ENCODE results near the gene RIN1. TPM values are rescaled to one million over a fixed set of nuclear protein-coding genes. Genes with fewer than 3 reads are reported as not detected.

RIN1 gene
- total RNA-seq, 3 donors from 2014 or later (not counting 1 experiment from before 2014, with no cell fraction given), result 1.3 to 7.9 (median 2.5) TPM

DNA sequence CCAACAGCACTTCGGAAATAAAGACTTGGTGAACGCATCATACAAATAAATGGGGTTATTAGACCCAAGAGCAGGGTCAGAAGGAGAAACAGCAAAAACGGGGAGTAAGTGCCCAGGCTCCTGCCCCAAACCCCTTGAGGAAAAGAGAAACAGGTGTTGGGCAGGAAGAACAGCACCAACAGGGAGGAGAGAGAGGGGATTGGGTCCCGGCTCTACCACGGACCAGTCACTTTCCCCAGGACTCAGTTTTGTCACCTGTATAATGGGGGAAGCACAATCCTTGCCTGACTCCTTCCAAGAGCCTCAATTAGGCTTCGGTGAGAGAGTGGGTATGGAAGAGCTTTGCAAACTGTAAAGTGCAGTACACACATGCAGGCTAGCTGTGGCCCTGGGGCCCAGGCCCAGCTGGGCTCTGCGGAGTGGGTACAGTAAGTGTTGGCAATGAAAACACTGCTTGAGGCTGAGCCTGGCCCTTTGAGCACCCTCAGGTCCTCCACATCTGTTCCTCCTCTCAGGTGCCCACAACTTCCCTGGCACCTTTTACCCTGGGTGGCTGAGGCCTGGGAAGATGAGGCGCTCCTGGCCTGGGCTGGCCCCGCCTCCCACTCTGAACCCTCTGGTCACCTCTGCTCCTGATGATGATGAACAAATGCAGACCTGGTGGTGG is 26.4 kb upstream of the RIN1 start:
- H3K27ac Mint-ChIP-seq, result no peak overlapping the region

DNA sequence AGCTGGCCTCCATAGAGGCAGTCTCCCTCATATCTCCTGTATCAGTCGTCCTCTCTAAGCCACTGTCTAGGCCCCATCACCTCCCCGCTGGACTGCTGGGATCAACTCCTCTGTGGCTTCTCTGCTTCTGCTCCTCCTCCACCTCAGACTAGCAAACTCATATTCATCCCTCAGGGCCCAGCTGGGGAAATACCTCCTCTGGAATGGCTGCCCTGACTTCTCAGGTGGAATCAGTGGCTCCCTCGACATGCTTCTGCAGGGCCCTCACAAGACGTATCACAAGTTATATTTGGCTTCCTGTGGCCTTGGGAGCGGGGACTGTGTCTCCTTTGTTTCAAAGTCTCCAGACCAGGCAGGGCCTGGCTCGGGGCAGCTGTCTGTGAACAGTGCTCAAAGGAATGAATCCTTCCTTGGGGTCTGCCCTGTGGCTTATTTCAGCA is 25.3 kb upstream of the RIN1 start:
- intact Hi-C loops (cut with micrococcal nuclease), result no loop called here
- H3K27ac Mint-ChIP-seq, result no peak overlapping the region

More for the DNA sequence above, 26.4 kb upstream of the RIN1 start:
- DNase-seq, result no peak
- Histone ChIP-seq H3K9me3 (ENCODE audit: control insufficient read depth, insufficient read depth, low read length) (no peaks in the 10 kb centered on the region), H3K4me1 (ENCODE audit: control insufficient read depth, insufficient read depth, low read length) (no peaks in the 10 kb centered on the region), H3K27me3 (ENCODE audit: control insufficient read depth, insufficient read depth, low read length) (no peaks in the 10 kb centered on the region), H3K27ac (ENCODE audit: low read length) (no peak overlapping the region), H3K4me3 (ENCODE audit: low read length) (no peak overlapping the region), H3K36me3 (ENCODE audit: control insufficient read depth, insufficient read depth, low read length) (no peaks in the 10 kb centered on the region)
- ATAC-seq, result no peak
- Mint-ChIP-seq H3K4me1 (no peaks in the 10 kb centered on the region), H3K27me3 (ENCODE audit: low read depth in 2 of 2) (no peaks in the 10 kb centered on the region), H3K4me3 (no peak overlapping the region), H3K9me3 (no peaks in the 10 kb centered on the region), H3K36me3 (no peaks in the 10 kb centered on the region)
- TF ChIP-seq, protein P1, sequence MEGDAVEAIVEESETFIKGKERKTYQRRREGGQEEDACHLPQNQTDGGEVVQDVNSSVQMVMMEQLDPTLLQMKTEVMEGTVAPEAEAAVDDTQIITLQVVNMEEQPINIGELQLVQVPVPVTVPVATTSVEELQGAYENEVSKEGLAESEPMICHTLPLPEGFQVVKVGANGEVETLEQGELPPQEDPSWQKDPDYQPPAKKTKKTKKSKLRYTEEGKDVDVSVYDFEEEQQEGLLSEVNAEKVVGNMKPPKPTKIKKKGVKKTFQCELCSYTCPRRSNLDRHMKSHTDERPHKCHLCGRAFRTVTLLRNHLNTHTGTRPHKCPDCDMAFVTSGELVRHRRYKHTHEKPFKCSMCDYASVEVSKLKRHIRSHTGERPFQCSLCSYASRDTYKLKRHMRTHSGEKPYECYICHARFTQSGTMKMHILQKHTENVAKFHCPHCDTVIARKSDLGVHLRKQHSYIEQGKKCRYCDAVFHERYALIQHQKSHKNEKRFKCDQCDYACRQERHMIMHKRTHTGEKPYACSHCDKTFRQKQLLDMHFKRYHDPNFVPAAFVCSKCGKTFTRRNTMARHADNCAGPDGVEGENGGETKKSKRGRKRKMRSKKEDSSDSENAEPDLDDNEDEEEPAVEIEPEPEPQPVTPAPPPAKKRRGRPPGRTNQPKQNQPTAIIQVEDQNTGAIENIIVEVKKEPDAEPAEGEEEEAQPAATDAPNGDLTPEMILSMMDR (IDR thresholded peaks at IDR 0.05), result no peak
- intact Hi-C loops (cut with micrococcal nuclease), result no loop called here
- WGBS (ENCODE audit: insufficient coverage), result 86% methylated on average over 9 of the region's 9 CpGs

DNA sequence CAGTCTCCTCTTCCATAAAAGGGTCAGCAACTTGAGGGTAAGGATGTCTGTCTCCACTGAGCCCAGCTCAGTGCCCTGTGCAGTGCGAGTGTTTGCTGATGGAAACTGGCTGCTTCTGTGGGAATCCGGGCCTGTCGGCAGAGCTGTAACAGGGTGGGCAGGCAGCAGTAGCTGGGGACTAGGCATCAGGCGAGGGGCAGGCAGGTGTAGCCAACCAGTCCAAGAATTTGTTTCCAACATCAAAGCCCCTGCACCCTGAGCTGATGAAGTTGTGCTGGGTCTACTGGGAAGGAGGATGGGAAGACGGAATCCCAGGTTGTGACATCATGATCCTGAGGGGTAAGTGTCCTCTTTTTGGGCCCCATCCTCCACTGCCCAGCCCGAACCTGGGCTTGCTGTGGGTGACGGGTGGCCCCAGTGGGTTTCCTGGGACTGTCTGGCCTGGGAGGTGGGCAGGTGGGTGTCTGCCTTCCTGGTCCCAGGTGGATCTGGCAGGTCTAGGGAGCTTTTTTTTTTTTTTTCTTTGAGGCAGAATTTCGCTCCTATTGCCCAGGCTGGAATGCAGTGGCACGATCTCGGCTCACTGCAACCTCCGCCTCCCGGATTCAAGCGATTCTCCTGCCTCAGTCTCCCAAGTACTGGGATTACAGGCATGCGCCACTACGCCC is 24.3 kb upstream of the RIN1 start:
- ATAC-seq (no peak), DNase-seq (no peak)
- intact Hi-C loops (cut with micrococcal nuclease), result no loop called here
- Mint-ChIP-seq H3K36me3 (no peaks in the 10 kb centered on the region), H3K27me3 (ENCODE audit: low read depth in 2 of 2) (no peaks in the 10 kb centered on the region), H3K9me3 (no peaks in the 10 kb centered on the region), H3K27ac (no peak overlapping the region), H3K4me1 (no peaks in the 10 kb centered on the region), H3K4me3 (no peak overlapping the region)
- TF ChIP-seq, protein P1 (IDR thresholded peaks at IDR 0.05), result no peak
- Histone ChIP-seq H3K4me1 (ENCODE audit: control insufficient read depth, insufficient read depth, low read length) (no peaks in the 10 kb centered on the region), H3K4me3 (ENCODE audit: low read length) (no peak overlapping the region), H3K27ac (ENCODE audit: low read length) (no peak overlapping the region), H3K36me3 (ENCODE audit: control insufficient read depth, insufficient read depth, low read length) (no peaks in the 10 kb centered on the region), H3K9me3 (ENCODE audit: control insufficient read depth, insufficient read depth, low read length) (no peaks in the 10 kb centered on the region), H3K27me3 (ENCODE audit: control insufficient read depth, insufficient read depth, low read length) (no peaks in the 10 kb centered on the region)
- 96% methylated on average over 15 of the region's 15 CpGs for WGBS (ENCODE audit: insufficient coverage)

More for the DNA sequence above, 25.3 kb upstream of the RIN1 start:
- no peak overlapping the region for H3K27ac ChIP-seq (ENCODE audit: low read length)
- 86% methylated on average over 6 of the region's 6 CpGs for WGBS (ENCODE audit: insufficient coverage)
- H3K27me3 Mint-ChIP-seq (ENCODE audit: low read depth in 2 of 2), result no peaks in the 10 kb centered on the region
- H3K4me1 Mint-ChIP-seq, result no peaks in the 10 kb centered on the region
- no peaks in the 10 kb centered on the region for H3K36me3 Mint-ChIP-seq
- no peak overlapping the region for H3K4me3 ChIP-seq (ENCODE audit: low read length)
- H3K36me3 ChIP-seq (ENCODE audit: control insufficient read depth, insufficient read depth, low read length), result no peaks in the 10 kb centered on the region
- ATAC-seq (no peak), DNase-seq (no peak)
- TF ChIP-seq, protein P1 (IDR thresholded peaks at IDR 0.05), result no peak
- no peaks in the 10 kb centered on the region for H3K9me3 Mint-ChIP-seq
- H3K4me1 ChIP-seq (ENCODE audit: control insufficient read depth, insufficient read depth, low read length), result no peaks in the 10 kb centered on the region
- no peaks in the 10 kb centered on the region for H3K27me3 ChIP-seq (ENCODE audit: control insufficient read depth, insufficient read depth, low read length)
- no peak overlapping the region for H3K4me3 Mint-ChIP-seq
- H3K9me3 ChIP-seq (ENCODE audit: control insufficient read depth, insufficient read depth, low read length), result no peaks in the 10 kb centered on the region
